Stimulated activated CD4-positive, alpha-beta T cell treated with anti-CD3 and anti-CD28 coated beads, Interleukin-1b, Interleukin-23, amount 100 ng/mL, for 1 hour (primary cell): ENCODE measurements around the gene LAMB4.

Source experiments
- DNase-seq, 2 donors: peaks; one replicate each; pipeline ENCODE4 v3.0.0-alpha.2; 2020; ENCODE audit warnings: low read depth in 2 of 2

LAMB4 gene

GRCh38 chr7:108083980-108084379, 46.2 kb downstream of the LAMB4 start:
- no peak for DNase-seq

GRCh38 chr7:108079648-108080591, 50.2 kb downstream of the LAMB4 start:
- no peak for DNase-seq

- DNase-seq: no peak
Measured at GRCh38 chr7:108079276-108079647, 50.9 kb downstream of the LAMB4 start.

- no peak for DNase-seq
Measured at GRCh38 chr7:108078691-108079090, 51.5 kb downstream of the LAMB4 start.

GRCh38 chr7:108078211-108078673, 51.9 kb downstream of the LAMB4 start:
- no peak for DNase-seq

- DNase-seq: no peak
Measured at GRCh38 chr7:108077709-108078108, 52.5 kb downstream of the LAMB4 start.

- no peak for DNase-seq
Measured at GRCh38 chr7:108076156-108076555, 54.0 kb downstream of the LAMB4 start.

GRCh38 chr7:108073305-108074070, 56.7 kb downstream of the LAMB4 start:
- no peak for DNase-seq

- DNase-seq: no peak
Measured at GRCh38 chr7:108072739-108073138, 57.4 kb downstream of the LAMB4 start.

- DNase-seq: no peak
Measured at GRCh38 chr7:108072116-108072515, 58.0 kb downstream of the LAMB4 start.

GRCh38 chr7:108071551-108071950, 58.6 kb downstream of the LAMB4 start:
- DNase-seq: no peak

GRCh38 chr7:108069646-108070045, 60.5 kb downstream of the LAMB4 start:
- no peak for DNase-seq

- no peak for DNase-seq
Measured at GRCh38 chr7:108067844-108068243, 62.3 kb downstream of the LAMB4 start.

GRCh38 chr7:108066486-108066885, 63.7 kb downstream of the LAMB4 start:
- DNase-seq: no peak

- no peak for DNase-seq
Measured at GRCh38 chr7:108063520-108063933, 66.6 kb downstream of the LAMB4 start.

GRCh38 chr7:108062250-108063014, 67.7 kb downstream of the LAMB4 start:
- DNase-seq: no peak

- DNase-seq: no peak
Measured at GRCh38 chr7:108059526-108059925, 70.6 kb downstream of the LAMB4 start.

- DNase-seq: no peak
Measured at GRCh38 chr7:108057951-108058481, 72.1 kb downstream of the LAMB4 start.

GRCh38 chr7:108055611-108056021, 74.5 kb downstream of the LAMB4 start:
- no peak for DNase-seq

GRCh38 chr7:108054537-108054936, 75.6 kb downstream of the LAMB4 start:
- DNase-seq: no peak

GRCh38 chr7:108053250-108053649, 76.9 kb downstream of the LAMB4 start:
- DNase-seq: no peak

- no peak for DNase-seq
Measured at GRCh38 chr7:108051454-108051853, 78.7 kb downstream of the LAMB4 start.
